ENCODE data around the gene ZNF407.
"Not testable (repeated sequence)": the region's sequence is repeated elsewhere in the genome, so short reads cannot be mapped to it uniquely, and the experiment has no call there.

ZNF407 gene

DNA sequence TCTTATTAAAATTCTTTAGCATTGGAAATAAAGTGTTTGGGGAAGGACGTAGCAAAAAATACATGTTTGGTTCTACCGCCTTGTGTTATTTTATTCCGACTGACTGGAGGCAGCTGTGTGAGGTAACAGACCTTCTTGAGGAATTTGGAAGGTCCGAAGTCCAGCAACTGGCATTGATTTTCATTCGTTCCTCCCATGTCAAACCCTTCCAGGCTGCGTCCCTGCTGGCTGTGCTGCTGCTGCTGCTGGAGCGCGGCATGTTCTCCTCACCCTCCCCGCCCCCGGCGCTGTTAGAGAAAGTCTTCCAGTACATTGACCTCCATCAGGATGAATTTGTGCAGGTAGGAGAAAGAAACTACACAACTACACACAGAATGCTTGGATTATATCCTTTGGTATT, 41.5 kb upstream of the ZNF407 start:
- Histone ChIP-seq H3K27me3 (ENCODE audit: insufficient read depth, low read length, poor library complexity) (no peaks in the 10 kb centered on the region), H2AK5ac (ENCODE audit: low read length) (no peak overlapping the region)

DNA sequence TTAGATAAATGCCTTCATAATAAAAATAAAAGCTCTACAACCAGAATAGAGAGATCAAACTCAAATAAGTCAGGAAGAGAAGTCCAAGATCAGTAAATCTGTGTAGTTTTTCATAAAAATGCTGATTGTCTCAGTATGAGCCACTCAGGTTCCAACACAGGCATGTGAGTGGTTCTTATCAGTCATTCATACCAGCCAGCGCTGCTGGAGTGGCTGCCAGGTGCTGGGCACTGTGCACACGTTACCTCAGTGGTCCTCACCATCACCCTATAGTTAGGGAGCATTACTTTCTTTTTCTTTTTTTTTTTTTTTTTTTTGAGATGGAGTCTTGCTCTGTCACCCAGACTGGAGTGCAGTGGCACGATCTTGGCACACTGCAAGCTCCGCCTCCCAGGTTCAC, 39.6 kb upstream of the ZNF407 start:
- Histone ChIP-seq H2BK15ac (replicated peaks; ENCODE audit: low read depth) (no peak overlapping the region), H3K4me3 (ENCODE audit: low read length) (no peak overlapping the region), H3K4ac (ENCODE audit: low read depth, low read length) (no peak overlapping the region), H2BK5ac (ENCODE audit: low read length) (no peak overlapping the region), H3K4me1 (ENCODE audit: control insufficient read depth, low read depth, low read length) (peaks cover 6% of the 10 kb centered on the region), H3K23ac (ENCODE audit: low read length) (no peak overlapping the region), H3K9ac (ENCODE audit: low read length) (no peak overlapping the region), H3K27ac (ENCODE audit: low read depth, low read length) (no peak overlapping the region), H3K27me3 (ENCODE audit: insufficient read depth, low read length, poor library complexity) (no peaks in the 10 kb centered on the region), H3K56ac (ENCODE audit: low read length) (no peak overlapping the region), H3K18ac (ENCODE audit: low read length) (no peak overlapping the region), H3K79me2 (ENCODE audit: control insufficient read depth, insufficient read depth, low read length) (no peaks in the 10 kb centered on the region), H2BK120ac (ENCODE audit: low read depth, low read length) (no peak overlapping the region), H4K5ac (ENCODE audit: low read length) (no peak overlapping the region), H3K4me2 (ENCODE audit: low read length) (no peak overlapping the region), H3K79me1 (ENCODE audit: low read length) (no peaks in the 10 kb centered on the region), H4K8ac (ENCODE audit: low read depth, low read length) (no peak overlapping the region), H3K36me3 (ENCODE audit: control insufficient read depth, insufficient read depth, low read length) (no peaks in the 10 kb centered on the region), H2AK5ac (ENCODE audit: low read length) (no peak overlapping the region)
- no CpG with 5 or more reads among the region's 4 CpGs for WGBS (ENCODE audit: extremely low coverage, insufficient coverage, low lambda C conversion rate)
- DNase-seq, result no peak

More for the DNA sequence above, 41.5 kb upstream of the ZNF407 start:
- no peak overlapping the region for H2BK5ac ChIP-seq (ENCODE audit: low read length)
- no peak overlapping the region for H2BK120ac ChIP-seq (ENCODE audit: low read depth, low read length)
- no peaks in the 10 kb centered on the region for H3K79me1 ChIP-seq (ENCODE audit: low read length)
- no peaks in the 10 kb centered on the region for H3K79me2 ChIP-seq (ENCODE audit: control insufficient read depth, insufficient read depth, low read length)
- H3K18ac ChIP-seq (ENCODE audit: low read length), result no peak overlapping the region
- no peak overlapping the region for H2BK15ac ChIP-seq (replicated peaks; ENCODE audit: low read depth)
- H3K4ac ChIP-seq (ENCODE audit: low read depth, low read length), result no peak overlapping the region
- H3K4me3 ChIP-seq (ENCODE audit: low read length), result no peak overlapping the region
- no peak overlapping the region for H3K27ac ChIP-seq (ENCODE audit: low read depth, low read length)
- H3K4me2 ChIP-seq (ENCODE audit: low read length), result no peak overlapping the region
- no peaks in the 10 kb centered on the region for H3K4me1 ChIP-seq (ENCODE audit: control insufficient read depth, low read depth, low read length)
- DNase-seq, result no peak
- no peak overlapping the region for H3K23ac ChIP-seq (ENCODE audit: low read length)
- no peak overlapping the region for H3K9ac ChIP-seq (ENCODE audit: low read length)
- WGBS (ENCODE audit: extremely low coverage, insufficient coverage, low lambda C conversion rate), result no CpG with 5 or more reads among the region's 11 CpGs
- H4K8ac ChIP-seq (ENCODE audit: low read depth, low read length), result no peak overlapping the region
- no peak overlapping the region for H3K56ac ChIP-seq (ENCODE audit: low read length)
- H4K5ac ChIP-seq (ENCODE audit: low read length), result no peak overlapping the region
- H3K36me3 ChIP-seq (ENCODE audit: control insufficient read depth, insufficient read depth, low read length), result no peaks in the 10 kb centered on the region

DNA sequence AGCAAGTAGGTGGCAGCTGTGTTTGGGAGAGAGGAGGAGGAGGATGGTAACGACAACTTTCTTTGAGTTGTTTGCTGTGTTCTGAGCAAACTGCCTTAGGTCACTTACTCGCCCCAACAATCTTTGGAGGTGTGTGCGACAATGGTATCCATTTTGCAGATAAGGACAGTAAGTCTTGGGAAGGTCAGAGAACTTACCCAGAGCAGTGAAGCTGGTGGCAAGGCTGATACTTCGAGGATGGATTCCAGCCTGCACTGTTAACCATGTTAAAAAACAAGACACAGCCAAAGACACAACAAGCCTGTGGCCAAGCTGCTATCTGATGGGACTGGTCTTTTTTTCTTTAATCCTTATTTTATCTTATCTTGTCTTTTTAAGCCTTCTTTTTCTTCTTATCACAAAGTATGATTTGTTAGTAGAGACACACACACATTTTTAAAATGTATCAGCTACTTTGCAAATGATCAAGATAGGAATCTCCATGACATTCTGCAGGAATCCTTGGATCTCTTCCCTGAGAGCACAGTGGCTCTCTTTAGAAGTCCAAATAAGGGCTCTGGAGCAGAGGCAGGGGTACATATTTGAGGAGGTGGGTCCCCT, 35.4 kb upstream of the ZNF407 start:
- Histone ChIP-seq H4K5ac (ENCODE audit: low read length) (no peak overlapping the region), H3K4me2 (ENCODE audit: low read length) (no peak overlapping the region), H2BK120ac (ENCODE audit: low read depth, low read length) (no peak overlapping the region), H3K79me2 (ENCODE audit: control insufficient read depth, insufficient read depth, low read length) (no peaks in the 10 kb centered on the region), H3K4ac (ENCODE audit: low read depth, low read length) (no peak overlapping the region), H3K9ac (ENCODE audit: low read length) (no peak overlapping the region), H3K36me3 (ENCODE audit: control insufficient read depth, insufficient read depth, low read length) (no peaks in the 10 kb centered on the region), H3K4me1 (ENCODE audit: control insufficient read depth, low read depth, low read length) (peaks cover 6% of the 10 kb centered on the region), H3K27me3 (ENCODE audit: insufficient read depth, low read length, poor library complexity) (no peaks in the 10 kb centered on the region), H3K79me1 (ENCODE audit: low read length) (no peaks in the 10 kb centered on the region), H3K18ac (ENCODE audit: low read length) (no peak overlapping the region), H3K27ac (ENCODE audit: low read depth, low read length) (no peak overlapping the region), H3K56ac (ENCODE audit: low read length) (peak overlapping the region; percentile 26), H4K8ac (ENCODE audit: low read depth, low read length) (no peak overlapping the region), H3K23ac (ENCODE audit: low read length) (no peak overlapping the region), H3K4me3 (ENCODE audit: low read length) (no peak overlapping the region), H2BK5ac (ENCODE audit: low read length) (no peak overlapping the region), H2BK15ac (replicated peaks; ENCODE audit: low read depth) (no peak overlapping the region), H2AK5ac (ENCODE audit: low read length) (no peak overlapping the region)
- WGBS (ENCODE audit: extremely low coverage, insufficient coverage, low lambda C conversion rate), result no CpG with 5 or more reads among the region's 4 CpGs
- DNase-seq, result peak; percentile 86

DNA sequence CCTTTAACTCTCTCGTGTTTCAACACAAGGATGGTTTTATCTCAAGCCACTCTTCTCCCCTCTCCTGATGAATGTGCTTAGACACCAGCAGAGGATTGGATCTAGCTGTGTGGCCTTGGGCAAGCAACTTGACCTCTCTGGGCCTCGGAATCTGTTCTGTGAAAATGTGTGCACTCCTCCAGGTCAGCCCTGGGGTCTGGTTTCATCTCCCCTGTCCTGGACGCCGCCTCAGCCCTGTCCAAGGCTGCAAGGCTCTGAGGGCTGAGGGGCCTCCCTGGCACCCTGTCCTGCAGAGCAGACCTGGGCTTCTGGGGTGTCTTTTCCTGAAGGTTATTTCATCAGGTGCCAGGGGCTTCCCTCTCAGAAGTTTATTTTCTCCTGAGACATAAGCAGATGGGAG, 34.9 kb upstream of the ZNF407 start:
- no peaks in the 10 kb centered on the region for H3K79me2 ChIP-seq (ENCODE audit: control insufficient read depth, insufficient read depth, low read length)
- H3K56ac ChIP-seq (ENCODE audit: low read length), result no peak overlapping the region
- no peak overlapping the region for H3K9ac ChIP-seq (ENCODE audit: low read length)
- H3K18ac ChIP-seq (ENCODE audit: low read length), result peak overlapping the region; percentile 82
- H4K5ac ChIP-seq (ENCODE audit: low read length), result no peak overlapping the region
- H3K4ac ChIP-seq (ENCODE audit: low read depth, low read length), result peak overlapping the region; percentile 21
- no CpG with 5 or more reads among the region's 4 CpGs for WGBS (ENCODE audit: extremely low coverage, insufficient coverage, low lambda C conversion rate)
- DNase-seq, result no peak
- no peak overlapping the region for H2BK120ac ChIP-seq (ENCODE audit: low read depth, low read length)
- H2AK5ac ChIP-seq (ENCODE audit: low read length), result no peak overlapping the region
- H4K8ac ChIP-seq (ENCODE audit: low read depth, low read length), result no peak overlapping the region
- H3K36me3 ChIP-seq (ENCODE audit: control insufficient read depth, insufficient read depth, low read length), result no peaks in the 10 kb centered on the region
- H2BK15ac ChIP-seq (replicated peaks; ENCODE audit: low read depth), result no peak overlapping the region
- no peaks in the 10 kb centered on the region for H3K27me3 ChIP-seq (ENCODE audit: insufficient read depth, low read length, poor library complexity)
- no peak overlapping the region for H2BK5ac ChIP-seq (ENCODE audit: low read length)
- no peaks in the 10 kb centered on the region for H3K79me1 ChIP-seq (ENCODE audit: low read length)
- H3K4me1 ChIP-seq (ENCODE audit: control insufficient read depth, low read depth, low read length), result peaks cover 6% of the 10 kb centered on the region
- no peak overlapping the region for H3K4me2 ChIP-seq (ENCODE audit: low read length)
- no peak overlapping the region for H3K4me3 ChIP-seq (ENCODE audit: low read length)
- no peak overlapping the region for H3K27ac ChIP-seq (ENCODE audit: low read depth, low read length)
- no peak overlapping the region for H3K23ac ChIP-seq (ENCODE audit: low read length)

DNA sequence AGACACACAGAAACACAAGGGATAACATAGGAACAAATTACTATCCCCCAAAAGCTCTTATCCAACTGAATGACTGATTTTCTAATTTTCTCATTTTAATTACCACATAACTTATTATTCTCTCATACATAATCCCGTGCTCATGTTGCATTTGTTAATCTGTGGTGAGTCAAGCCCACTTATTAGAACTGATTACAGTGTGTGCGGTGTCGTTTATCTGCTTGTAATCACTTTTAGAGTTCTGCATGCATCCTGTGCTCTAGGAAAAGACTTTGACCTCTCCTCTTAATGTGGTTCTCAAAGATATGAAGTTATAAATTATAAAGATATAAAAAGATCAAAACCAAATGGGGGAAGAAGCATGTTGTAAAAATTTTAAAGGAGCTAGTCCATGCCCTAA, 33.7 kb upstream of the ZNF407 start:
- Histone ChIP-seq H2BK5ac (ENCODE audit: low read length) (no peak overlapping the region), H3K79me1 (ENCODE audit: low read length) (no peaks in the 10 kb centered on the region), H4K8ac (ENCODE audit: low read depth, low read length) (no peak overlapping the region), H2BK120ac (ENCODE audit: low read depth, low read length) (no peak overlapping the region), H3K79me2 (ENCODE audit: control insufficient read depth, insufficient read depth, low read length) (no peaks in the 10 kb centered on the region), H3K4me2 (ENCODE audit: low read length) (no peak overlapping the region), H3K27me3 (ENCODE audit: insufficient read depth, low read length, poor library complexity) (no peaks in the 10 kb centered on the region), H2BK15ac (replicated peaks; ENCODE audit: low read depth) (no peak overlapping the region), H3K9ac (ENCODE audit: low read length) (no peak overlapping the region), H3K23ac (ENCODE audit: low read length) (no peak overlapping the region), H3K56ac (ENCODE audit: low read length) (no peak overlapping the region), H4K5ac (ENCODE audit: low read length) (no peak overlapping the region), H3K4ac (ENCODE audit: low read depth, low read length) (no peak overlapping the region), H3K18ac (ENCODE audit: low read length) (no peak overlapping the region), H3K4me1 (ENCODE audit: control insufficient read depth, low read depth, low read length) (peaks cover 6% of the 10 kb centered on the region), H3K4me3 (ENCODE audit: low read length) (no peak overlapping the region), H2AK5ac (ENCODE audit: low read length) (no peak overlapping the region), H3K27ac (ENCODE audit: low read depth, low read length) (no peak overlapping the region), H3K36me3 (ENCODE audit: control insufficient read depth, insufficient read depth, low read length) (no peaks in the 10 kb centered on the region)
- 100% methylated on average over 1 of the region's 3 CpGs for WGBS (ENCODE audit: extremely low coverage, insufficient coverage, low lambda C conversion rate)
- DNase-seq, result no peak

DNA sequence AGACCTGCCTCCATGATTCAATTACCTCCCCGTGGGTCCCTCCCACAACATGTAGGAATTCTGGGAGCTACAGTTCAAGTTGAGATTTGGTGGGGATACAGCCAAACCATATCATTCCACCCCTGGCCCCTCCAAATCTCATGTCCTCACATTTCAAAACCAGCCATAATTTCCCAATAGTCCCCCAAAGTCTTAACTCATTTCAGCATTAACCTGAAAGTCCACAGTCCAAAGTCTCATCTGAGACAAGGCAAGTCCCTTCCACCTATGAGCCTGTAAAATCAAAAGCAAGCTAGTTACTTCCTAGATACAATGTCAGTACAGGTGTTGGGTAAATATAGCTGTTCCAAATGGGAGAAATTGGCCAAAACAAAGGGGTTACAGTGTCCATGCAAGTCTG, 32.5 kb upstream of the ZNF407 start:
- H3K9ac ChIP-seq (ENCODE audit: low read length); H3K4me1 ChIP-seq (ENCODE audit: control insufficient read depth, low read depth, low read length); H3K56ac ChIP-seq (ENCODE audit: low read length); H3K79me1 ChIP-seq (ENCODE audit: low read length); H4K5ac ChIP-seq (ENCODE audit: low read length); H3K27ac ChIP-seq (ENCODE audit: low read depth, low read length); H3K18ac ChIP-seq (ENCODE audit: low read length); H3K23ac ChIP-seq (ENCODE audit: low read length); H3K36me3 ChIP-seq (ENCODE audit: control insufficient read depth, insufficient read depth, low read length); H3K4me2 ChIP-seq (ENCODE audit: low read length); H2BK120ac ChIP-seq (ENCODE audit: low read depth, low read length); H3K27me3 ChIP-seq (ENCODE audit: insufficient read depth, low read length, poor library complexity); DNase-seq; H3K4ac ChIP-seq (ENCODE audit: low read depth, low read length); H2BK5ac ChIP-seq (ENCODE audit: low read length); H4K8ac ChIP-seq (ENCODE audit: low read depth, low read length); H2AK5ac ChIP-seq (ENCODE audit: low read length); H2BK15ac ChIP-seq (replicated peaks; ENCODE audit: low read depth); H3K79me2 ChIP-seq (ENCODE audit: control insufficient read depth, insufficient read depth, low read length); H3K4me3 ChIP-seq (ENCODE audit: low read length): not testable (repeated sequence)
- no CpG with 5 or more reads among the region's 1 CpG for WGBS (ENCODE audit: extremely low coverage, insufficient coverage, low lambda C conversion rate)
